ENCODE measurements around the gene CALHM4.
"Not testable (repeated sequence)": the region's sequence is repeated elsewhere in the genome, so short reads cannot be mapped to it uniquely, and the experiment has no call there.

The CALHM4 gene

GRCh38 chr6:116595247-116595646 lies 41.7 kb downstream of the CALHM4 start:
- Histone ChIP-seq H3K27me3 (replicated peaks; ENCODE audit: control insufficient read depth, insufficient read depth, low read length) (no peaks in the 10 kb centered on the region), H3K4me3 (replicated peaks; ENCODE audit: low read depth, low read length) (no peak overlapping the region), H3K36me3 (ENCODE audit: control insufficient read depth, insufficient read depth, low read length) (no peaks in the 10 kb centered on the region; the same call in 1 of the 2 replicates)
- no peak for DNase-seq (ENCODE audit: extremely low read depth, insufficient read length)
- TF ChIP-seq, protein P1, sequence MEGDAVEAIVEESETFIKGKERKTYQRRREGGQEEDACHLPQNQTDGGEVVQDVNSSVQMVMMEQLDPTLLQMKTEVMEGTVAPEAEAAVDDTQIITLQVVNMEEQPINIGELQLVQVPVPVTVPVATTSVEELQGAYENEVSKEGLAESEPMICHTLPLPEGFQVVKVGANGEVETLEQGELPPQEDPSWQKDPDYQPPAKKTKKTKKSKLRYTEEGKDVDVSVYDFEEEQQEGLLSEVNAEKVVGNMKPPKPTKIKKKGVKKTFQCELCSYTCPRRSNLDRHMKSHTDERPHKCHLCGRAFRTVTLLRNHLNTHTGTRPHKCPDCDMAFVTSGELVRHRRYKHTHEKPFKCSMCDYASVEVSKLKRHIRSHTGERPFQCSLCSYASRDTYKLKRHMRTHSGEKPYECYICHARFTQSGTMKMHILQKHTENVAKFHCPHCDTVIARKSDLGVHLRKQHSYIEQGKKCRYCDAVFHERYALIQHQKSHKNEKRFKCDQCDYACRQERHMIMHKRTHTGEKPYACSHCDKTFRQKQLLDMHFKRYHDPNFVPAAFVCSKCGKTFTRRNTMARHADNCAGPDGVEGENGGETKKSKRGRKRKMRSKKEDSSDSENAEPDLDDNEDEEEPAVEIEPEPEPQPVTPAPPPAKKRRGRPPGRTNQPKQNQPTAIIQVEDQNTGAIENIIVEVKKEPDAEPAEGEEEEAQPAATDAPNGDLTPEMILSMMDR (IDR thresholded peaks at IDR 0.05; ENCODE audit: insufficient read depth, low read length, poor library complexity, severe bottlenecking), result no peak

GRCh38 chr6:116596815-116597214 lies 43.3 kb downstream of the CALHM4 start:
- Histone ChIP-seq H3K27me3 (replicated peaks; ENCODE audit: control insufficient read depth, insufficient read depth, low read length) (no peaks in the 10 kb centered on the region), H3K36me3 (ENCODE audit: control insufficient read depth, insufficient read depth, low read length) (no peaks in the 10 kb centered on the region), H3K4me3 (replicated peaks; ENCODE audit: low read depth, low read length) (no peak overlapping the region)
- DNase-seq (ENCODE audit: extremely low read depth, insufficient read length), result no peak
- TF ChIP-seq, protein P1 (IDR thresholded peaks at IDR 0.05; ENCODE audit: insufficient read depth, low read length, poor library complexity, severe bottlenecking), result no peak

DNA sequence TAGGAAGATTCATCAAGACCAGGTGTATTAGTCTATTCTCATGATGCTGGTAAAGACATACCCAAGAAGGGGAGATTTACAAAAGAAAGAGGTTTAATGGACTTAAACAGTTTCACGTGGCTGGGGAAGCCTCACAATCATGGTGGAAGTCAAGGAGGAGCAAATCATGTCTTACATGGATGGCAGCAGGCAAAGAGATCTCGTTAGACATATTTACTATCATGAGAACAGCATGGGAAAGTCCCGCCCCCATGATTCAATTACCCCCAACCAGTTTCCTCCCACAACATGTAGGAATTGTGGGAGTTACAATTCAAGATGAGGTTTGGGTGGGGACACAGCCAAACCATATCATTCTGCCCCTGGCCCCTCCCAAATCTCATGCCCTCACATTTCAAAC lies 50.4 kb downstream of the CALHM4 start:
- H3K4me3 ChIP-seq (replicated peaks; ENCODE audit: low read depth, low read length); DNase-seq (ENCODE audit: extremely low read depth, insufficient read length); H3K36me3 ChIP-seq (ENCODE audit: control insufficient read depth, insufficient read depth, low read length); H3K27me3 ChIP-seq (replicated peaks; ENCODE audit: control insufficient read depth, insufficient read depth, low read length): not testable (repeated sequence)

DNA sequence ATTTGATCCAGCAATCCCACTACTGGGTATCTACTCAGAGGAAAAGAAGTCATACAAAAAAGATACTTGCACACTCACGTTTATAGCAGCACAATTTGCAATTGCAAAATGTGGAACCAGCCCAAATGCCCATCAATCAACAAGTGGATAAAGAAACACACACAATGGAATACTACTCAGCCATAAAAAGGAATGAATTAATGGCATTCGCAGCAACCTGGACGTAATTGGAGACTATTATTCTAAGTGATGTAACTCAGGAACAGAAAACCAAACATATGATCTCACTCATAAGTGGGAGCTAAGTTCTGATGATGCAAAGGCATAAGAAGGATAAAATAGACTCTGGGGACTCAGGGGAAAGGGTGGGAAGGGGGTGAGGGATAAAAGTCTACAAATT lies 51.3 kb downstream of the CALHM4 start:
- H3K36me3 ChIP-seq (ENCODE audit: control insufficient read depth, insufficient read depth, low read length); H3K4me3 ChIP-seq (replicated peaks; ENCODE audit: low read depth, low read length); H3K27me3 ChIP-seq (replicated peaks; ENCODE audit: control insufficient read depth, insufficient read depth, low read length); DNase-seq (ENCODE audit: extremely low read depth, insufficient read length): not testable (repeated sequence)

DNA sequence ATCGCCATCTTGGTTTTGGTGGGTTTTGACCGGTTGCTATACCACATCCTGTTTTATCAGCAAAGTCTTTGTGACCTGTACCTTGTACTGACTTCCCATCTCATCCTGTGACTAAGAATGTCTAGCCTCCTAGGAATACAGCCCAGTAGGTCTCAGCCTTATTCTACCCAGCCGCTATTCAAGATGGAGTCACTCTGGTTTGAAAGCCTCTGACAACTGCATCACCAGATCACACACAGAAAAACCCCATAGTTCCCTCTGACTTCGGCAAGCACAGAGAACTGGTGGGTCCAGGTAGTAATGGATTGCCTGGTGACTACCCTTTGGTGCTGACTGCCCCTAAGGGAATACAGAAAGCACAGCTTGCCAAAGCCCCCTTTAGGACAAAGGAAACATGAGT lies 52.4 kb downstream of the CALHM4 start:
- no peak overlapping the region for H3K4me3 ChIP-seq (replicated peaks; ENCODE audit: low read depth, low read length)
- DNase-seq (ENCODE audit: extremely low read depth, insufficient read length), result no peak
- TF ChIP-seq, protein P1 (IDR thresholded peaks at IDR 0.05; ENCODE audit: insufficient read depth, low read length, poor library complexity, severe bottlenecking), result no peak
- no peaks in the 10 kb centered on the region for H3K36me3 ChIP-seq (ENCODE audit: control insufficient read depth, insufficient read depth, low read length)
- no peaks in the 10 kb centered on the region for H3K27me3 ChIP-seq (replicated peaks; ENCODE audit: control insufficient read depth, insufficient read depth, low read length)
